Ovary (tissue), 3 donors: ENCODE results near the gene MAP4K4.

ENCODE experiments used
- EP300 ChIP-seq: sonication (generic); formaldehyde crosslinking; IDR thresholded peaks from one replicate; pipeline ENCODE4 v1.6.1; 2017; ENCODE audit warnings: antibody characterized with exemption
- POLR2A ChIP-seq: fragments of 450-650 bp; IDR thresholded peaks from one replicate; pipeline ENCODE4 v1.6.1; 2017; ENCODE audit warnings: antibody characterized with exemption, mild to moderate bottlenecking, moderate library complexity
- TF ChIP-seq, protein P1 (sequence below), 3 donors: fragments of 450-650 bp in 2 of 3; fragments of 200-600 bp in 1 of 3; IDR thresholded peaks; one replicate each; pipeline versions ENCODE4 v1.5.1 to v1.8.0; 2016 to 2022; ENCODE audit warnings: antibody characterized with exemption in 3 of 3, mild to moderate bottlenecking in 1 of 3
- donor health status: DM: no; HTN: no; CAD: no.

DNA sequence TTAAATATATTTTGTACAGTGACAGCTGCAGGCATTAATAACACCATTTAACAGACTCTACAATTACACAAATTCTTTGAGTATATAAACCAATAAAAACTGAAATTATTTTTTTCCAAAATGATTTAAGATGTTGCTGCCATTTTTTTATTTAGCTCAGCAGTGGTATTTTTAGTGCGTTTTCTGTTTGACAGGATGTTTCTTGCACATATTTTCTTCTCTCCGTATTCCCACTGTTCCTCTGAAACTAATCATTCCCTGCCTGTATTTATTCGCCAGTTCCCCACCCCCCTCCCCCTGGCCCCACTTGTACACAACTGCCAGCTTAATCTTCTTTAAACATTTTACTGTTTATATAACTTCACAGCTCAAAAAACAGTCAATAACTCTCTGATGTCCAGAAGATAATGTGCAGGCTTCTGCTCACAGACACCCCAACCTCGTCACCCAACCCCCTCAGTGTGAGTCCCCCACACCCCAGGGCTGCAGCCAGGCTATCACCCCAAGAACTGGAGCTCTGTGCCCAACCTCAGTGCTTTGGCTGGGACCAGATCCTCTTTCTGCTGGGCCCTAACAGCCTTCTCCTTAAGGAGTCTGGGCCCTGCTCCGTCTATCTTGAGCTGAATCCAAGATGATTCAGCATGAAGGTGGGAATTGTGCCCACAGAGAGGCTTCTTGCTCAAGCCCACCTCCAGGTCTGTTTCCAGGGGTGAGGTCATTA lies 41.6 kb upstream of the MAP4K4 start:
- TF ChIP-seq, protein P1, sequence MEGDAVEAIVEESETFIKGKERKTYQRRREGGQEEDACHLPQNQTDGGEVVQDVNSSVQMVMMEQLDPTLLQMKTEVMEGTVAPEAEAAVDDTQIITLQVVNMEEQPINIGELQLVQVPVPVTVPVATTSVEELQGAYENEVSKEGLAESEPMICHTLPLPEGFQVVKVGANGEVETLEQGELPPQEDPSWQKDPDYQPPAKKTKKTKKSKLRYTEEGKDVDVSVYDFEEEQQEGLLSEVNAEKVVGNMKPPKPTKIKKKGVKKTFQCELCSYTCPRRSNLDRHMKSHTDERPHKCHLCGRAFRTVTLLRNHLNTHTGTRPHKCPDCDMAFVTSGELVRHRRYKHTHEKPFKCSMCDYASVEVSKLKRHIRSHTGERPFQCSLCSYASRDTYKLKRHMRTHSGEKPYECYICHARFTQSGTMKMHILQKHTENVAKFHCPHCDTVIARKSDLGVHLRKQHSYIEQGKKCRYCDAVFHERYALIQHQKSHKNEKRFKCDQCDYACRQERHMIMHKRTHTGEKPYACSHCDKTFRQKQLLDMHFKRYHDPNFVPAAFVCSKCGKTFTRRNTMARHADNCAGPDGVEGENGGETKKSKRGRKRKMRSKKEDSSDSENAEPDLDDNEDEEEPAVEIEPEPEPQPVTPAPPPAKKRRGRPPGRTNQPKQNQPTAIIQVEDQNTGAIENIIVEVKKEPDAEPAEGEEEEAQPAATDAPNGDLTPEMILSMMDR (IDR thresholded peaks at IDR 0.05) = no peak
- TF ChIP-seq EP300 (no peak), POLR2A (no peak)
